PC-9 (cell line): ENCODE results near the gene FAM163B.

ENCODE experiments used
- CTCF ChIP-seq: fragments of 200-600 bp; sonication (generic); conservative IDR thresholded peaks from 2 replicates; pipeline ENCODE4 v1.6.1; 2017; ENCODE audit warnings: mixed run types, antibody characterized with exemption, mild to moderate bottlenecking, moderate library complexity
- EZH2 ChIP-seq: fragments of 200-600 bp; sonication (generic); IDR thresholded peaks from 2 replicates; pipeline ENCODE4 v1.8.0; 2017; ENCODE audit warnings: antibody characterized with exemption, low read depth

- TF ChIP-seq CTCF (no peak), EZH2 (no peak)
These were observed 46.4 kb downstream of the FAM163B start for GRCh38 chr9:133562611-133563290.
